HG03064 (cell line): ENCODE results near the gene MAP2K3.
"Not testable (repeated sequence)": the region's sequence is repeated elsewhere in the genome, so short reads cannot be mapped to it uniquely, and the experiment has no call there.

ENCODE experiments used
- ATAC-seq: cut with Tn5 transposase; IDR thresholded peaks from one replicate; pipeline ENCODE4 v1.9.1; 2021; ENCODE audit warnings: low read depth; ENCODE audit not compliant: unreplicated experiment

The MAP2K3 gene

GRCh38 chr17:21295036-21295952, 10.8 kb downstream of the MAP2K3 start:
- no peak for ATAC-seq

GRCh38 chr17:21296097-21297025, 11.8 kb downstream of the MAP2K3 start:
- no peak for ATAC-seq

GRCh38 chr17:21297026-21297520, 12.6 kb downstream of the MAP2K3 start:
- ATAC-seq: no peak

GRCh38 chr17:21297597-21297996, 13.1 kb downstream of the MAP2K3 start:
- ATAC-seq: no peak

GRCh38 chr17:21298056-21298982, 13.8 kb downstream of the MAP2K3 start:
- ATAC-seq: no peak

- no peak for ATAC-seq
Measured at GRCh38 chr17:21298983-21299519, 14.5 kb downstream of the MAP2K3 start.

GRCh38 chr17:21299981-21300600, 15.6 kb downstream of the MAP2K3 start:
- ATAC-seq: no peak

GRCh38 chr17:21300601-21301571, 16.4 kb downstream of the MAP2K3 start:
- no peak for ATAC-seq

- no peak for ATAC-seq
Measured at GRCh38 chr17:21301593-21302550, 17.4 kb downstream of the MAP2K3 start.

- ATAC-seq: no peak
Measured at GRCh38 chr17:21302711-21303425, 18.4 kb downstream of the MAP2K3 start.

- ATAC-seq: no peak
Measured at GRCh38 chr17:21303441-21304065, 19.0 kb downstream of the MAP2K3 start.

GRCh38 chr17:21304091-21304490, 19.6 kb downstream of the MAP2K3 start:
- ATAC-seq: no peak

- ATAC-seq: not testable (repeated sequence)
Measured at GRCh38 chr17:21304551-21305151, 20.1 kb downstream of the MAP2K3 start.

GRCh38 chr17:21305431-21306180, 21.1 kb downstream of the MAP2K3 start:
- ATAC-seq: not testable (repeated sequence)
